WTC11 (cell line): ENCODE measurements around the gene GGTLC2. TPM values are rescaled to one million over a fixed set of nuclear protein-coding genes. Genes with fewer than 3 reads are reported as not detected.

Experiments
- ATAC-seq: fragments of 200-7000 bp; cut with Tn5 transposase; 2 replicates; pipeline ENCODE4 v1.10.0; 2021; ENCODE audit warnings: mild to moderate bottlenecking, moderate library complexity
- CTCF ChIA-PET: fragments of 300-600 bp; sonication (Branson Sonifier 250); formaldehyde crosslinking; loops from one replicate; lab custom pipeline; 2021; ENCODE audit warnings: antibody characterized with exemption; lab: Charles Lee
- POLR2A ChIA-PET: fragments of 350-600 bp; sonication (Branson Sonifier 250); formaldehyde crosslinking; loops from one replicate; lab custom pipeline; 2021; ENCODE audit warnings: antibody characterized with exemption; lab: Charles Lee
- DNase-seq: peaks from one replicate; pipeline ENCODE4 v3.0.0; 2021; ENCODE audit warnings: low spot score
- H3K27ac Mint-ChIP-seq: 2 replicates; pipeline ENCODE4 v1.8.0; 2021; ENCODE audit warnings: mixed read lengths
- H3K27me3 Mint-ChIP-seq: 2 replicates; pipeline ENCODE4 v1.8.0; 2021; ENCODE audit warnings: low read depth, mild to moderate bottlenecking, moderate library complexity, mixed read lengths
- H3K36me3 Mint-ChIP-seq: 2 replicates; pipeline ENCODE4 v1.8.0; 2021; ENCODE audit warnings: mixed read lengths
- H3K4me1 Mint-ChIP-seq: 2 replicates; pipeline ENCODE4 v1.8.0; 2022; ENCODE audit warnings: mixed read lengths
- H3K4me3 Mint-ChIP-seq: 2 replicates; pipeline ENCODE4 v1.8.0; 2021; ENCODE audit warnings: mild to moderate bottlenecking, moderate library complexity, mixed read lengths
- H3K9me3 Mint-ChIP-seq: 2 replicates; pipeline ENCODE4 v1.8.0; 2021; ENCODE audit warnings: mixed read lengths
- CBFB ChIP-seq: sonication (generic); formaldehyde crosslinking; IDR thresholded peaks from 2 replicates; pipeline ENCODE4 v1.8.1; 2022; ENCODE audit warnings: mild to moderate bottlenecking, low read depth, missing genetic modification reagents
- GRHL2 ChIP-seq: fragments of 250-450 bp; sonication (Bioruptor Pico); IDR thresholded peaks from 2 replicates; pipeline ENCODE4 v1.8.0; 2022; ENCODE audit warnings: mild to moderate bottlenecking, moderate library complexity; ENCODE audit not compliant: insufficient replicate concordance, severe bottlenecking
- RORB ChIP-seq: fragments of 250-450 bp; sonication (Bioruptor Pico); IDR thresholded peaks from 2 replicates; pipeline ENCODE4 v1.9.0; 2021; ENCODE audit warnings: mild to moderate bottlenecking
- TCF7 ChIP-seq: sonication (generic); formaldehyde crosslinking; IDR thresholded peaks from 2 replicates; pipeline ENCODE4 v1.8.0; 2022; ENCODE audit warnings: mild to moderate bottlenecking, low read depth, missing genetic modification reagents, moderate library complexity
- ZNF121 ChIP-seq: sonication (generic); formaldehyde crosslinking; IDR thresholded peaks from 2 replicates; pipeline ENCODE4 v1.8.0; 2023; ENCODE audit warnings: missing genetic modification reagents
- ZNF423 ChIP-seq: fragments of 250-450 bp; sonication (Bioruptor Pico); IDR thresholded peaks from 2 replicates; pipeline ENCODE4 v2.1.2; 2022; ENCODE audit warnings: mild to moderate bottlenecking, moderate library complexity
- ZNF671 ChIP-seq: fragments of 250-450 bp; sonication (Bioruptor Pico); IDR thresholded peaks from 2 replicates; pipeline ENCODE4 v1.8.0; 2021; ENCODE audit warnings: mild to moderate bottlenecking
- total RNA-seq: library from RNA; stranded (reverse); gene quantifications from 3 replicates; pipeline ENCODE4 v1.2.3, GENCODE V29; 2021
- TF ChIP-seq, protein P1 (sequence below): sonication (generic); formaldehyde crosslinking; IDR thresholded peaks from 2 replicates; pipeline ENCODE4 v1.8.1; 2022; ENCODE audit warnings: low read depth, mild to moderate bottlenecking, moderate library complexity, missing genetic modification reagents, borderline replicate concordance
- TF ChIP-seq, protein P2 (sequence below): fragments of 250-450 bp; sonication (Bioruptor Pico); IDR thresholded peaks from 2 replicates; pipeline ENCODE4 v2.1.2; 2022; ENCODE audit warnings: mild to moderate bottlenecking, moderate library complexity
- TF ChIP-seq, protein P3 (sequence below): sonication (generic); formaldehyde crosslinking; IDR thresholded peaks from 2 replicates; pipeline ENCODE4 v1.8.0; 2022; ENCODE audit warnings: missing genetic modification reagents
- TF ChIP-seq, protein P4 (sequence below): sonication (generic); formaldehyde crosslinking; IDR thresholded peaks from 2 replicates; pipeline ENCODE4 v1.8.1; 2022; ENCODE audit warnings: missing genetic modification reagents, borderline replicate concordance
- TF ChIP-seq, protein P5 (sequence below): sonication (generic); formaldehyde crosslinking; IDR thresholded peaks from 2 replicates; pipeline ENCODE4 v1.8.0; 2022; ENCODE audit warnings: mild to moderate bottlenecking, missing genetic modification reagents
- TF ChIP-seq, protein P6 (sequence below): sonication (generic); formaldehyde crosslinking; IDR thresholded peaks from 2 replicates; pipeline ENCODE4 v1.8.1; 2023; ENCODE audit warnings: mild to moderate bottlenecking, missing genetic modification reagents
- TF ChIP-seq, protein P7 (sequence below): sonication (generic); formaldehyde crosslinking; IDR thresholded peaks from 2 replicates; pipeline ENCODE4 v1.8.1; 2022; ENCODE audit warnings: mild to moderate bottlenecking, moderate library complexity, missing genetic modification reagents
- TF ChIP-seq, protein P8 (sequence below): sonication (generic); formaldehyde crosslinking; IDR thresholded peaks from 2 replicates; pipeline ENCODE4 v1.8.0; 2023; ENCODE audit warnings: missing genetic modification reagents, mild to moderate bottlenecking, borderline replicate concordance

GGTLC2 gene
- total RNA-seq, 1 experiment from 2014 or later: not detected

DNA sequence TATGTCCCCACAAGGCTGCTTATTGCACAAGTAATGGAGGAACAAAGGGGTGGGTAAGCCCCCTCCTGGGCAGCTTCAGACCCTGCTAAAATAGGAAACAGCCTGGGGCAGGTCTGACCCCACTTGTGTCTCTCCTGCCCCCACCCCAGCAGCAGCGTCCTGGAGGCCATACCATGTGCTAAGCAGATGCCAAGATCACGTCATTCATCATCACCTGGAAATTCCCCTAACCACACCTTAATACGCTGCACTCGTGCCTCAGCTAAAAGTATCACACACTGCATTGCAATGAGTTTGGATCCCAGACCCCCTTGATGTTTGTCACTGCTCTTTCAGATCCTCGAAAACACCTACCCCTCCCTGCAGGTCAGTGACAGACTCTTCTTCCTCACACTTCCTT, 27.8 kb upstream of the GGTLC2 start:
- no peak for DNase-seq
- H3K27me3 Mint-ChIP-seq: peaks cover 97% of the 10 kb centered on the region
- H3K4me1 Mint-ChIP-seq: peaks cover 6% of the 10 kb centered on the region
- no peak for ATAC-seq
- POLR2A ChIA-PET: no interaction called here
- TF ChIP-seq, protein P1, sequence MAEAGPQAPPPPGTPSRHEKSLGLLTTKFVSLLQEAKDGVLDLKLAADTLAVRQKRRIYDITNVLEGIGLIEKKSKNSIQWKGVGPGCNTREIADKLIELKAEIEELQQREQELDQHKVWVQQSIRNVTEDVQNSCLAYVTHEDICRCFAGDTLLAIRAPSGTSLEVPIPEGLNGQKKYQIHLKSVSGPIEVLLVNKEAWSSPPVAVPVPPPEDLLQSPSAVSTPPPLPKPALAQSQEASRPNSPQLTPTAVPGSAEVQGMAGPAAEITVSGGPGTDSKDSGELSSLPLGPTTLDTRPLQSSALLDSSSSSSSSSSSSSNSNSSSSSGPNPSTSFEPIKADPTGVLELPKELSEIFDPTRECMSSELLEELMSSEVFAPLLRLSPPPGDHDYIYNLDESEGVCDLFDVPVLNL (CRISPR knock-in tag): no peak
- TF ChIP-seq, protein P2, sequence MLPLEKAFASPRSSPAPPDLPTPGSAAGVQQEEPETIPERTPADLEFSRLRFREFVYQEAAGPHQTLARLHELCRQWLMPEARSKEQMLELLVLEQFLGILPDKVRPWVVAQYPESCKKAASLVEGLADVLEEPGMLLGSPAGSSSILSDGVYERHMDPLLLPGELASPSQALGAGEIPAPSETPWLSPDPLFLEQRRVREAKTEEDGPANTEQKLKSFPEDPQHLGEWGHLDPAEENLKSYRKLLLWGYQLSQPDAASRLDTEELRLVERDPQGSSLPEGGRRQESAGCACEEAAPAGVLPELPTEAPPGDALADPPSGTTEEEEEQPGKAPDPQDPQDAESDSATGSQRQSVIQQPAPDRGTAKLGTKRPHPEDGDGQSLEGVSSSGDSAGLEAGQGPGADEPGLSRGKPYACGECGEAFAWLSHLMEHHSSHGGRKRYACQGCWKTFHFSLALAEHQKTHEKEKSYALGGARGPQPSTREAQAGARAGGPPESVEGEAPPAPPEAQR (CRISPR knock-in tag): no peak
- TF ChIP-seq TCF7 (no peak), ZNF671 (CRISPR knock-in tag) (no peak), RORB (CRISPR knock-in tag) (no peak), ZNF423 (CRISPR knock-in tag) (no peak)
- TF ChIP-seq, protein P3, sequence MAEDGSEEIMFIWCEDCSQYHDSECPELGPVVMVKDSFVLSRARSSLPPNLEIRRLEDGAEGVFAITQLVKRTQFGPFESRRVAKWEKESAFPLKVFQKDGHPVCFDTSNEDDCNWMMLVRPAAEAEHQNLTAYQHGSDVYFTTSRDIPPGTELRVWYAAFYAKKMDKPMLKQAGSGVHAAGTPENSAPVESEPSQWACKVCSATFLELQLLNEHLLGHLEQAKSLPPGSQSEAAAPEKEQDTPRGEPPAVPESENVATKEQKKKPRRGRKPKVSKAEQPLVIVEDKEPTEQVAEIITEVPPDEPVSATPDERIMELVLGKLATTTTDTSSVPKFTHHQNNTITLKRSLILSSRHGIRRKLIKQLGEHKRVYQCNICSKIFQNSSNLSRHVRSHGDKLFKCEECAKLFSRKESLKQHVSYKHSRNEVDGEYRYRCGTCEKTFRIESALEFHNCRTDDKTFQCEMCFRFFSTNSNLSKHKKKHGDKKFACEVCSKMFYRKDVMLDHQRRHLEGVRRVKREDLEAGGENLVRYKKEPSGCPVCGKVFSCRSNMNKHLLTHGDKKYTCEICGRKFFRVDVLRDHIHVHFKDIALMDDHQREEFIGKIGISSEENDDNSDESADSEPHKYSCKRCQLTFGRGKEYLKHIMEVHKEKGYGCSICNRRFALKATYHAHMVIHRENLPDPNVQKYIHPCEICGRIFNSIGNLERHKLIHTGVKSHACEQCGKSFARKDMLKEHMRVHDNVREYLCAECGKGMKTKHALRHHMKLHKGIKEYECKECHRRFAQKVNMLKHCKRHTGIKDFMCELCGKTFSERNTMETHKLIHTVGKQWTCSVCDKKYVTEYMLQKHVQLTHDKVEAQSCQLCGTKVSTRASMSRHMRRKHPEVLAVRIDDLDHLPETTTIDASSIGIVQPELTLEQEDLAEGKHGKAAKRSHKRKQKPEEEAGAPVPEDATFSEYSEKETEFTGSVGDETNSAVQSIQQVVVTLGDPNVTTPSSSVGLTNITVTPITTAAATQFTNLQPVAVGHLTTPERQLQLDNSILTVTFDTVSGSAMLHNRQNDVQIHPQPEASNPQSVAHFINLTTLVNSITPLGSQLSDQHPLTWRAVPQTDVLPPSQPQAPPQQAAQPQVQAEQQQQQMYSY (CRISPR knock-in tag): no peak
- TF ChIP-seq, protein P4, sequence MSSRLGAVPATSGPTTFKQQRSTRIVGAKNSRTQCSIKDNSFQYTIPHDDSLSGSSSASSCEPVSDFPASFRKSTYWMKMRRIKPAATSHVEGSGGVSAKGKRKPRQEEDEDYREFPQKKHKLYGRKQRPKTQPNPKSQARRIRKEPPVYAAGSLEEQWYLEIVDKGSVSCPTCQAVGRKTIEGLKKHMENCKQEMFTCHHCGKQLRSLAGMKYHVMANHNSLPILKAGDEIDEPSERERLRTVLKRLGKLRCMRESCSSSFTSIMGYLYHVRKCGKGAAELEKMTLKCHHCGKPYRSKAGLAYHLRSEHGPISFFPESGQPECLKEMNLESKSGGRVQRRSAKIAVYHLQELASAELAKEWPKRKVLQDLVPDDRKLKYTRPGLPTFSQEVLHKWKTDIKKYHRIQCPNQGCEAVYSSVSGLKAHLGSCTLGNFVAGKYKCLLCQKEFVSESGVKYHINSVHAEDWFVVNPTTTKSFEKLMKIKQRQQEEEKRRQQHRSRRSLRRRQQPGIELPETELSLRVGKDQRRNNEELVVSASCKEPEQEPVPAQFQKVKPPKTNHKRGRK (CRISPR knock-in tag): no peak
- TF ChIP-seq, protein P5, sequence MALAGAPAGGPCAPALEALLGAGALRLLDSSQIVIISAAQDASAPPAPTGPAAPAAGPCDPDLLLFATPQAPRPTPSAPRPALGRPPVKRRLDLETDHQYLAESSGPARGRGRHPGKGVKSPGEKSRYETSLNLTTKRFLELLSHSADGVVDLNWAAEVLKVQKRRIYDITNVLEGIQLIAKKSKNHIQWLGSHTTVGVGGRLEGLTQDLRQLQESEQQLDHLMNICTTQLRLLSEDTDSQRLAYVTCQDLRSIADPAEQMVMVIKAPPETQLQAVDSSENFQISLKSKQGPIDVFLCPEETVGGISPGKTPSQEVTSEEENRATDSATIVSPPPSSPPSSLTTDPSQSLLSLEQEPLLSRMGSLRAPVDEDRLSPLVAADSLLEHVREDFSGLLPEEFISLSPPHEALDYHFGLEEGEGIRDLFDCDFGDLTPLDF (CRISPR knock-in tag): no peak
- TF ChIP-seq, protein P6, sequence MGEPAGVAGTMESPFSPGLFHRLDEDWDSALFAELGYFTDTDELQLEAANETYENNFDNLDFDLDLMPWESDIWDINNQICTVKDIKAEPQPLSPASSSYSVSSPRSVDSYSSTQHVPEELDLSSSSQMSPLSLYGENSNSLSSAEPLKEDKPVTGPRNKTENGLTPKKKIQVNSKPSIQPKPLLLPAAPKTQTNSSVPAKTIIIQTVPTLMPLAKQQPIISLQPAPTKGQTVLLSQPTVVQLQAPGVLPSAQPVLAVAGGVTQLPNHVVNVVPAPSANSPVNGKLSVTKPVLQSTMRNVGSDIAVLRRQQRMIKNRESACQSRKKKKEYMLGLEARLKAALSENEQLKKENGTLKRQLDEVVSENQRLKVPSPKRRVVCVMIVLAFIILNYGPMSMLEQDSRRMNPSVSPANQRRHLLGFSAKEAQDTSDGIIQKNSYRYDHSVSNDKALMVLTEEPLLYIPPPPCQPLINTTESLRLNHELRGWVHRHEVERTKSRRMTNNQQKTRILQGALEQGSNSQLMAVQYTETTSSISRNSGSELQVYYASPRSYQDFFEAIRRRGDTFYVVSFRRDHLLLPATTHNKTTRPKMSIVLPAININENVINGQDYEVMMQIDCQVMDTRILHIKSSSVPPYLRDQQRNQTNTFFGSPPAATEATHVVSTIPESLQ (CRISPR knock-in tag): no peak
- TF ChIP-seq, protein P7, sequence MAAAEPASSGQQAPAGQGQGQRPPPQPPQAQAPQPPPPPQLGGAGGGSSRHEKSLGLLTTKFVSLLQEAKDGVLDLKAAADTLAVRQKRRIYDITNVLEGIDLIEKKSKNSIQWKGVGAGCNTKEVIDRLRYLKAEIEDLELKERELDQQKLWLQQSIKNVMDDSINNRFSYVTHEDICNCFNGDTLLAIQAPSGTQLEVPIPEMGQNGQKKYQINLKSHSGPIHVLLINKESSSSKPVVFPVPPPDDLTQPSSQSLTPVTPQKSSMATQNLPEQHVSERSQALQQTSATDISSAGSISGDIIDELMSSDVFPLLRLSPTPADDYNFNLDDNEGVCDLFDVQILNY (CRISPR knock-in tag): no peak
- peaks cover 3% of the 10 kb centered on the region; the same call in 1 of the 2 replicates for H3K9me3 Mint-ChIP-seq
- CTCF ChIA-PET: interaction anchor here (0.8 to 2.2 kb wide), 37 partner anchors 10 to 421 kb away, joined by 3 to 23 read pairs (median 5); partner anchors contain the start of gene PRAME
- H3K4me3 Mint-ChIP-seq: no peak overlapping the region
- H3K27ac Mint-ChIP-seq: no peak overlapping the region
- no peaks in the 10 kb centered on the region for H3K36me3 Mint-ChIP-seq

DNA sequence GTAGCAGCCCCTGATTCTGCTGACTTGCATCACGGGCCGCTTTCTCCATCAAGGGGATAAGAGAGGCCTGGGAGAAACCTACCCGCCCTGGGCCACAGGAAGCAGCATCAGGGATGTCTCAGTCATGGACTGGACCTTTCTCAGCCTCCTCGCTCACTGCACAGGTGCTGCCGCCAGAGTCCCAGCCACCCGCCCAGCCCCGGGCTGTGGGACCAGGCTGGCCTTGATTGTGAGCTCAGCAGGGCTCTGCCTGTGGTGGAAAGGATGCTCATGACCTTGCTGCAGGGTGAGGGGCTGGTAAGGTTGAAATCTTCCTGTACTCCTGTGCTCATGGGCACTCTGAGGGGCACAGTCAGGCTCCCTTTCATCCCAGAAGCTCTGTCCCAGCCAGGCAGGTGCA, 26.0 kb upstream of the GGTLC2 start:
- Mint-ChIP-seq H3K27ac (no peak overlapping the region), H3K36me3 (no peaks in the 10 kb centered on the region), H3K27me3 (peaks cover 94% of the 10 kb centered on the region), H3K4me1 (peaks cover 6% of the 10 kb centered on the region), H3K4me3 (no peak overlapping the region), H3K9me3 (peaks cover 3% of the 10 kb centered on the region; the same call in 1 of the 2 replicates)
- no peak for ATAC-seq
- ChIA-PET POLR2A (no interaction called here), CTCF (interaction anchor here (1.2 to 1.4 kb wide), 2 partner anchors 14 to 32 kb away, joined by 4 read pairs; no protein-coding TSS in a partner anchor)
- no peak for DNase-seq
- TF ChIP-seq, protein P4 (CRISPR knock-in tag): no peak
- no peak for TF ChIP-seq CBFB
- no peak for TF ChIP-seq GRHL2 (CRISPR knock-in tag)
- TF ChIP-seq, protein P8, sequence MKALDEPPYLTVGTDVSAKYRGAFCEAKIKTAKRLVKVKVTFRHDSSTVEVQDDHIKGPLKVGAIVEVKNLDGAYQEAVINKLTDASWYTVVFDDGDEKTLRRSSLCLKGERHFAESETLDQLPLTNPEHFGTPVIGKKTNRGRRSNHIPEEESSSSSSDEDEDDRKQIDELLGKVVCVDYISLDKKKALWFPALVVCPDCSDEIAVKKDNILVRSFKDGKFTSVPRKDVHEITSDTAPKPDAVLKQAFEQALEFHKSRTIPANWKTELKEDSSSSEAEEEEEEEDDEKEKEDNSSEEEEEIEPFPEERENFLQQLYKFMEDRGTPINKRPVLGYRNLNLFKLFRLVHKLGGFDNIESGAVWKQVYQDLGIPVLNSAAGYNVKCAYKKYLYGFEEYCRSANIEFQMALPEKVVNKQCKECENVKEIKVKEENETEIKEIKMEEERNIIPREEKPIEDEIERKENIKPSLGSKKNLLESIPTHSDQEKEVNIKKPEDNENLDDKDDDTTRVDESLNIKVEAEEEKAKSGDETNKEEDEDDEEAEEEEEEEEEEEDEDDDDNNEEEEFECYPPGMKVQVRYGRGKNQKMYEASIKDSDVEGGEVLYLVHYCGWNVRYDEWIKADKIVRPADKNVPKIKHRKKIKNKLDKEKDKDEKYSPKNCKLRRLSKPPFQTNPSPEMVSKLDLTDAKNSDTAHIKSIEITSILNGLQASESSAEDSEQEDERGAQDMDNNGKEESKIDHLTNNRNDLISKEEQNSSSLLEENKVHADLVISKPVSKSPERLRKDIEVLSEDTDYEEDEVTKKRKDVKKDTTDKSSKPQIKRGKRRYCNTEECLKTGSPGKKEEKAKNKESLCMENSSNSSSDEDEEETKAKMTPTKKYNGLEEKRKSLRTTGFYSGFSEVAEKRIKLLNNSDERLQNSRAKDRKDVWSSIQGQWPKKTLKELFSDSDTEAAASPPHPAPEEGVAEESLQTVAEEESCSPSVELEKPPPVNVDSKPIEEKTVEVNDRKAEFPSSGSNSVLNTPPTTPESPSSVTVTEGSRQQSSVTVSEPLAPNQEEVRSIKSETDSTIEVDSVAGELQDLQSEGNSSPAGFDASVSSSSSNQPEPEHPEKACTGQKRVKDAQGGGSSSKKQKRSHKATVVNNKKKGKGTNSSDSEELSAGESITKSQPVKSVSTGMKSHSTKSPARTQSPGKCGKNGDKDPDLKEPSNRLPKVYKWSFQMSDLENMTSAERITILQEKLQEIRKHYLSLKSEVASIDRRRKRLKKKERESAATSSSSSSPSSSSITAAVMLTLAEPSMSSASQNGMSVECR (CRISPR knock-in tag): no peak
- TF ChIP-seq ZNF121 (CRISPR knock-in tag): no peak
